NB4 (cell line): ENCODE measurements around the gene CAP2.
"Not testable (repeated sequence)": the region's sequence is repeated elsewhere in the genome, so short reads cannot be mapped to it uniquely, and the experiment has no call there.

ENCODE experiments used
- DNase-seq: peaks from one replicate; pipeline ENCODE4 v3.0.0; 2010; ENCODE audit warnings: low read depth
- H3K4me3 ChIP-seq: one replicate; pipeline ENCODE4 v1.5.1; 2011; ENCODE audit warnings: mild to moderate bottlenecking, low read depth, low read length, moderate library complexity
- MYC ChIP-seq: IDR thresholded peaks from 2 replicates; pipeline ENCODE4 v1.6.1; 2011; ENCODE audit warnings: low read depth, low read length
- POLR2A ChIP-seq: IDR thresholded peaks from 2 replicates; pipeline ENCODE4 v1.6.1; 2011; ENCODE audit warnings: mild to moderate bottlenecking; ENCODE audit not compliant: insufficient read length; ENCODE audit errors: extremely low read depth
- TF ChIP-seq, protein P1 (sequence below): IDR thresholded peaks from one replicate; pipeline ENCODE4 v1.5.1; 2012; ENCODE audit warnings: low read depth, low read length
- TF ChIP-seq, protein P2 (sequence below): IDR thresholded peaks from 2 replicates; pipeline ENCODE4 v1.6.1; 2011; ENCODE audit warnings: low read depth, low read length

Gene CAP2

GRCh38 chr6:17397764-17398194 lies 4.4 kb downstream of the CAP2 start:
- no peak for TF ChIP-seq MYC
- TF ChIP-seq, protein P1, sequence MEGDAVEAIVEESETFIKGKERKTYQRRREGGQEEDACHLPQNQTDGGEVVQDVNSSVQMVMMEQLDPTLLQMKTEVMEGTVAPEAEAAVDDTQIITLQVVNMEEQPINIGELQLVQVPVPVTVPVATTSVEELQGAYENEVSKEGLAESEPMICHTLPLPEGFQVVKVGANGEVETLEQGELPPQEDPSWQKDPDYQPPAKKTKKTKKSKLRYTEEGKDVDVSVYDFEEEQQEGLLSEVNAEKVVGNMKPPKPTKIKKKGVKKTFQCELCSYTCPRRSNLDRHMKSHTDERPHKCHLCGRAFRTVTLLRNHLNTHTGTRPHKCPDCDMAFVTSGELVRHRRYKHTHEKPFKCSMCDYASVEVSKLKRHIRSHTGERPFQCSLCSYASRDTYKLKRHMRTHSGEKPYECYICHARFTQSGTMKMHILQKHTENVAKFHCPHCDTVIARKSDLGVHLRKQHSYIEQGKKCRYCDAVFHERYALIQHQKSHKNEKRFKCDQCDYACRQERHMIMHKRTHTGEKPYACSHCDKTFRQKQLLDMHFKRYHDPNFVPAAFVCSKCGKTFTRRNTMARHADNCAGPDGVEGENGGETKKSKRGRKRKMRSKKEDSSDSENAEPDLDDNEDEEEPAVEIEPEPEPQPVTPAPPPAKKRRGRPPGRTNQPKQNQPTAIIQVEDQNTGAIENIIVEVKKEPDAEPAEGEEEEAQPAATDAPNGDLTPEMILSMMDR, result no peak
- TF ChIP-seq POLR2A, result no peak
- TF ChIP-seq, protein P2, sequence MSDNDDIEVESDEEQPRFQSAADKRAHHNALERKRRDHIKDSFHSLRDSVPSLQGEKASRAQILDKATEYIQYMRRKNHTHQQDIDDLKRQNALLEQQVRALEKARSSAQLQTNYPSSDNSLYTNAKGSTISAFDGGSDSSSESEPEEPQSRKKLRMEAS, result no peak
- no peak overlapping the region for H3K4me3 ChIP-seq
- DNase-seq, result no peak

GRCh38 chr6:17405181-17405943 lies 12.0 kb downstream of the CAP2 start:
- H3K4me3 ChIP-seq, DNase-seq: not testable (repeated sequence)

DNA sequence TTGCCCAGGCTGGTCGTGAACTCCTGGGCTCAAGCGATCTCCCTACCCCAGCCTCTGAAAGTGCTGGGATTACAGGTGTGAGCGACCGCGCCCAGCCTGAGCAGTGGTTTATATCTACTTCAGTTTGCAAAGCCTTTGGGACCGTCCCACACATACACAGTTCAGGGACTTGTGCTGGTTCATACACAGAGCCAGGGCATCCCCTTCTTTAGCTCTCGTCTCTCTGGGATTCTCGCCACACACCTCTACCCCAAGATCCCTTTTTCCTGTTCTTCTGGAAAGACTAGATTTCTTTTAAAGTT lies 12.5 kb downstream of the CAP2 start:
- H3K4me3 ChIP-seq, result no peak overlapping the region
- no peak for DNase-seq
- TF ChIP-seq, protein P2, result no peak
- no peak for TF ChIP-seq MYC
- TF ChIP-seq, protein P1, result no peak
- TF ChIP-seq POLR2A, result no peak

DNA sequence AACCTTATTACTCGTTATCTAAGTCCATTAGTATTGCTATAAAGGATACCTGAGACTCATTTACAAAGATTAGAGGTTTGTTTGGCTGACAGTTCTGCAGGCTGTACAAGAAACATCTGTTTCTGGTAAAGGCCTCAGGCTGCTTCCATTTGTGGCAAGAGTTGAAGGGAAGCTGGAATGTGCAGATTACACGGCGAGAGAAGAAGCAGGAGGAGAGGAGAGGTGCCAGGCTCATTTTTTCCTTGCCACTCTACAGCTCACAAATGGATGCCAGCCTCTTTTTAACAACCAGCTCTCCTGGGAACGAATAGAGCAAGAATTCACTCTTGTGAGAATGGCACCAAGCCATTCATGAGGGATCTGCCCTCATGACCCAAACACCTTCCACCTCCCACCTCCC lies 14.7 kb downstream of the CAP2 start:
- no peak for DNase-seq
- TF ChIP-seq, protein P1, result no peak
- TF ChIP-seq, protein P2, result no peak
- no peak for TF ChIP-seq MYC
- TF ChIP-seq POLR2A, result no peak
- H3K4me3 ChIP-seq, result no peak overlapping the region

- no peak overlapping the region for H3K4me3 ChIP-seq
- TF ChIP-seq, protein P2, result no peak
- TF ChIP-seq, protein P1, result no peak
- TF ChIP-seq POLR2A (no peak), MYC (no peak)
- no peak for DNase-seq
Observed at GRCh38 chr6:17410281-17410680, 16.9 kb downstream of the CAP2 start.

DNA sequence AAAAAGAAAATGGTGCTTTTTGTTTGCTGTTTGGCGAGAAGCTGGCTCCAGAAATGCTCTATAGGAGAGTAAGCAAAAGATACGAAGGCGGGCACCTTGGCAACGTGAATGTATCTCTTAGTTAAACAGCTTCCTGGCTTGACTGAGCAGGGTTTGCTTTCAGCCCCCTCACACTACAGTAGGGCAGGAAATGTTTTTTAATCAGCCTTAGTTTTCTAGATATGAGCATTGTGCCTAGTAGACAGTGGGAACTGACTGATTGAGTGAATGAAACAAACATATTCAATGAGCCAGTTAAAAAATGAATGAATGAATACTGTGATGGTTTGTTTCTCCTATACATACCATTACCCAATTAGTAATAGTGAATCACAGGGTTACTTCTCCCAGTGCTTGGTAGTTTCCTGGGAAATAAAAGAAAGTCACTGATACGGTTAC lies 19.9 kb downstream of the CAP2 start:
- DNase-seq, result no peak
- TF ChIP-seq, protein P1, result no peak
- TF ChIP-seq, protein P2, result no peak
- no peak for TF ChIP-seq POLR2A
- no peak for TF ChIP-seq MYC
- no peak overlapping the region for H3K4me3 ChIP-seq

GRCh38 chr6:17414395-17414794 lies 21.0 kb downstream of the CAP2 start:
- not testable (repeated sequence) for DNase-seq, H3K4me3 ChIP-seq
